Chondrocyte (in vitro differentiated cells): ENCODE results near the gene AMD1. TPM values are rescaled to one million over a fixed set of nuclear protein-coding genes. Genes with fewer than 3 reads are reported as not detected.
"Not testable (repeated sequence)": the region's sequence is repeated elsewhere in the genome, so short reads cannot be mapped to it uniquely, and the experiment has no call there.

ENCODE experiments used
- DNase-seq: peaks from one replicate; pipeline ENCODE4 v3.0.0; 2021; ENCODE audit warnings: mixed read lengths, low spot score
- H3K27ac Mint-ChIP-seq: one replicate; pipeline ENCODE4 v1.8.0; 2021; ENCODE audit warnings: mild to moderate bottlenecking, moderate library complexity, mixed read lengths; ENCODE audit not compliant: unreplicated experiment
- H3K27me3 Mint-ChIP-seq: 2 replicates; pipeline ENCODE4 v1.8.0; 2021; ENCODE audit warnings: low read depth, mixed read lengths
- H3K36me3 Mint-ChIP-seq: 2 replicates; pipeline ENCODE4 v1.8.0; 2021; ENCODE audit warnings: low read depth, mixed read lengths
- H3K4me1 Mint-ChIP-seq: 2 replicates; pipeline ENCODE4 v1.8.0; 2021; ENCODE audit warnings: low read depth, mild to moderate bottlenecking, mixed read lengths
- H3K4me3 Mint-ChIP-seq: one replicate; pipeline ENCODE4 v1.8.0; 2021; ENCODE audit warnings: mild to moderate bottlenecking, moderate library complexity, mixed read lengths; ENCODE audit not compliant: unreplicated experiment
- H3K9me3 Mint-ChIP-seq: 2 replicates; pipeline ENCODE4 v1.8.0; 2021; ENCODE audit warnings: low read depth, mixed read lengths
- CTCF ChIP-seq: fragments of 200-600 bp; sonication (generic); IDR thresholded peaks from 2 replicates; pipeline ENCODE4 v1.5.0; 2021; ENCODE audit warnings: antibody characterized with exemption, mild to moderate bottlenecking, moderate library complexity
- total RNA-seq: library from RNA; stranded (reverse); gene quantifications from 3 replicates; pipeline ENCODE4 v1.2.1, GENCODE V29; 2021

The AMD1 gene
- total RNA-seq, 1 donor from 2014 or later: 31.1 TPM

GRCh38 chr6:110898111-110898510 is 23.5 kb downstream of the AMD1 start:
- peaks cover 4% of the 10 kb centered on the region for H3K9me3 Mint-ChIP-seq
- H3K36me3 Mint-ChIP-seq: peaks cover 54% of the 10 kb centered on the region
- no peak for TF ChIP-seq CTCF
- no peaks in the 10 kb centered on the region for H3K4me1 Mint-ChIP-seq
- no peak for DNase-seq
- H3K4me3 Mint-ChIP-seq: no peak overlapping the region
- no peak overlapping the region for H3K27ac Mint-ChIP-seq
- no peaks in the 10 kb centered on the region for H3K27me3 Mint-ChIP-seq

- peaks cover 56% of the 10 kb centered on the region for H3K36me3 Mint-ChIP-seq
- no peak for DNase-seq
- H3K4me3 Mint-ChIP-seq: no peak overlapping the region
- no peaks in the 10 kb centered on the region for H3K27me3 Mint-ChIP-seq
- TF ChIP-seq CTCF: no peak
- H3K4me1 Mint-ChIP-seq: no peaks in the 10 kb centered on the region
- H3K9me3 Mint-ChIP-seq: peaks cover 19% of the 10 kb centered on the region
- no peak overlapping the region for H3K27ac Mint-ChIP-seq
Measured at GRCh38 chr6:110900028-110900598, 25.5 kb downstream of the AMD1 start.

GRCh38 chr6:110901601-110902000 is 27.0 kb downstream of the AMD1 start:
- H3K9me3 Mint-ChIP-seq: peaks cover 32% of the 10 kb centered on the region
- not testable (repeated sequence) for H3K27me3 Mint-ChIP-seq, H3K4me1 Mint-ChIP-seq, H3K27ac Mint-ChIP-seq, DNase-seq, H3K4me3 Mint-ChIP-seq
- H3K36me3 Mint-ChIP-seq: peaks cover 52% of the 10 kb centered on the region

GRCh38 chr6:110902091-110902490 is 27.5 kb downstream of the AMD1 start:
- H3K27me3 Mint-ChIP-seq: no peaks in the 10 kb centered on the region
- no peaks in the 10 kb centered on the region for H3K4me1 Mint-ChIP-seq
- H3K36me3 Mint-ChIP-seq: peaks cover 53% of the 10 kb centered on the region
- TF ChIP-seq CTCF: no peak
- H3K27ac Mint-ChIP-seq: no peak overlapping the region
- DNase-seq: no peak
- H3K9me3 Mint-ChIP-seq: peaks cover 36% of the 10 kb centered on the region
- no peak overlapping the region for H3K4me3 Mint-ChIP-seq

- H3K9me3 Mint-ChIP-seq: peaks cover 54% of the 10 kb centered on the region
- H3K27me3 Mint-ChIP-seq, H3K4me1 Mint-ChIP-seq, H3K4me3 Mint-ChIP-seq, H3K27ac Mint-ChIP-seq, DNase-seq: not testable (repeated sequence)
- H3K36me3 Mint-ChIP-seq: peaks cover 36% of the 10 kb centered on the region
Measured at GRCh38 chr6:110906273-110906672, 31.7 kb downstream of the AMD1 start.

- Mint-ChIP-seq H3K9me3 (no peaks in the 10 kb centered on the region), H3K4me1 (no peaks in the 10 kb centered on the region), H3K27me3 (no peaks in the 10 kb centered on the region), H3K27ac (no peak overlapping the region), H3K36me3 (no peaks in the 10 kb centered on the region), H3K4me3 (no peak overlapping the region)
- no peak for DNase-seq
- TF ChIP-seq CTCF: no peak
Measured at GRCh38 chr6:110930781-110931180, 56.2 kb downstream of the AMD1 start.
